Hepatocyte (in vitro differentiated cells): ENCODE data around the gene PLPPR3.

ENCODE experiments used
- EZH2phosphoT487 ChIP-seq: fragments of 200-600 bp; sonication (generic); IDR thresholded peaks from one replicate; pipeline ENCODE4 v1.6.1; 2018; ENCODE audit warnings: antibody characterized with exemption, mild to moderate bottlenecking, low read depth, moderate library complexity; ENCODE audit not compliant: unreplicated experiment, severe bottlenecking
- TF ChIP-seq, protein P1 (sequence below): fragments of 200-600 bp; sonication (generic); IDR thresholded peaks from 2 replicates; pipeline ENCODE4 v1.5.1; 2016; ENCODE audit warnings: antibody characterized with exemption, mild to moderate bottlenecking; ENCODE audit not compliant: poor library complexity

GRCh38 chr19:801861-802497 is 19.8 kb downstream of the PLPPR3 start:
- TF ChIP-seq EZH2phosphoT487: no peak
- TF ChIP-seq, protein P1, sequence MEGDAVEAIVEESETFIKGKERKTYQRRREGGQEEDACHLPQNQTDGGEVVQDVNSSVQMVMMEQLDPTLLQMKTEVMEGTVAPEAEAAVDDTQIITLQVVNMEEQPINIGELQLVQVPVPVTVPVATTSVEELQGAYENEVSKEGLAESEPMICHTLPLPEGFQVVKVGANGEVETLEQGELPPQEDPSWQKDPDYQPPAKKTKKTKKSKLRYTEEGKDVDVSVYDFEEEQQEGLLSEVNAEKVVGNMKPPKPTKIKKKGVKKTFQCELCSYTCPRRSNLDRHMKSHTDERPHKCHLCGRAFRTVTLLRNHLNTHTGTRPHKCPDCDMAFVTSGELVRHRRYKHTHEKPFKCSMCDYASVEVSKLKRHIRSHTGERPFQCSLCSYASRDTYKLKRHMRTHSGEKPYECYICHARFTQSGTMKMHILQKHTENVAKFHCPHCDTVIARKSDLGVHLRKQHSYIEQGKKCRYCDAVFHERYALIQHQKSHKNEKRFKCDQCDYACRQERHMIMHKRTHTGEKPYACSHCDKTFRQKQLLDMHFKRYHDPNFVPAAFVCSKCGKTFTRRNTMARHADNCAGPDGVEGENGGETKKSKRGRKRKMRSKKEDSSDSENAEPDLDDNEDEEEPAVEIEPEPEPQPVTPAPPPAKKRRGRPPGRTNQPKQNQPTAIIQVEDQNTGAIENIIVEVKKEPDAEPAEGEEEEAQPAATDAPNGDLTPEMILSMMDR: no peak
